ENCODE data around the gene CYP24A1. TPM values are rescaled to one million over a fixed set of nuclear protein-coding genes. Genes with fewer than 3 reads are reported as not detected.

Gene CYP24A1
- total RNA-seq, 1 donor from 2014 or later: 23.6 TPM

DNA sequence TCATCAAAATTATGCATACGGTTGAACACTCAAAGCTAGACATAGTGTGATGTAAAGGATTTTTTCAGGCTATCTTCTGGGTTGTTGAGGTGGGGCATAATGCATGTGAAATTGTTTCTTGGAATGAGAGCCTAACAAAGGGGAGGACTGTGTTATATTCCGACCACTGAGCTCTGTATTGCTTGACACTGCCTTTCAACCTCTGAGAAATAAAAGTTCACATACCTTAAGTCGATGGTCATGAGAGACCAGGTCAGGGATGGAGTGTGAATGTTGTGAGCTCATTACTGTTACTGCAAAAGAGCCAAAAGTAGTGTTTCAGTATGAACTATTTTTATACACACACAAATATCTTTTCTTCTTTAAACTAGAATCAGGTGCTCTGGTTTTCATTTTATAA lies 39.1 kb upstream of the CYP24A1 start:
- no peaks in the 10 kb centered on the region for H3K27me3 Mint-ChIP-seq (ENCODE audit: low read depth)
- peaks cover 24% of the 10 kb centered on the region for H3K4me1 Mint-ChIP-seq
- H3K27ac Mint-ChIP-seq: no peak overlapping the region
- DNase-seq (ENCODE audit: low spot score in 2 of 2, unreplicated experiment in 2 of 2): no peak
- no peak overlapping the region for H3K4me3 Mint-ChIP-seq
- TF ChIP-seq, protein P1, sequence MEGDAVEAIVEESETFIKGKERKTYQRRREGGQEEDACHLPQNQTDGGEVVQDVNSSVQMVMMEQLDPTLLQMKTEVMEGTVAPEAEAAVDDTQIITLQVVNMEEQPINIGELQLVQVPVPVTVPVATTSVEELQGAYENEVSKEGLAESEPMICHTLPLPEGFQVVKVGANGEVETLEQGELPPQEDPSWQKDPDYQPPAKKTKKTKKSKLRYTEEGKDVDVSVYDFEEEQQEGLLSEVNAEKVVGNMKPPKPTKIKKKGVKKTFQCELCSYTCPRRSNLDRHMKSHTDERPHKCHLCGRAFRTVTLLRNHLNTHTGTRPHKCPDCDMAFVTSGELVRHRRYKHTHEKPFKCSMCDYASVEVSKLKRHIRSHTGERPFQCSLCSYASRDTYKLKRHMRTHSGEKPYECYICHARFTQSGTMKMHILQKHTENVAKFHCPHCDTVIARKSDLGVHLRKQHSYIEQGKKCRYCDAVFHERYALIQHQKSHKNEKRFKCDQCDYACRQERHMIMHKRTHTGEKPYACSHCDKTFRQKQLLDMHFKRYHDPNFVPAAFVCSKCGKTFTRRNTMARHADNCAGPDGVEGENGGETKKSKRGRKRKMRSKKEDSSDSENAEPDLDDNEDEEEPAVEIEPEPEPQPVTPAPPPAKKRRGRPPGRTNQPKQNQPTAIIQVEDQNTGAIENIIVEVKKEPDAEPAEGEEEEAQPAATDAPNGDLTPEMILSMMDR (IDR thresholded peaks at IDR 0.05; ENCODE audit: unreplicated experiment): no peak
- no peaks in the 10 kb centered on the region for H3K9me3 Mint-ChIP-seq
- peaks cover 10% of the 10 kb centered on the region for H3K36me3 Mint-ChIP-seq

DNA sequence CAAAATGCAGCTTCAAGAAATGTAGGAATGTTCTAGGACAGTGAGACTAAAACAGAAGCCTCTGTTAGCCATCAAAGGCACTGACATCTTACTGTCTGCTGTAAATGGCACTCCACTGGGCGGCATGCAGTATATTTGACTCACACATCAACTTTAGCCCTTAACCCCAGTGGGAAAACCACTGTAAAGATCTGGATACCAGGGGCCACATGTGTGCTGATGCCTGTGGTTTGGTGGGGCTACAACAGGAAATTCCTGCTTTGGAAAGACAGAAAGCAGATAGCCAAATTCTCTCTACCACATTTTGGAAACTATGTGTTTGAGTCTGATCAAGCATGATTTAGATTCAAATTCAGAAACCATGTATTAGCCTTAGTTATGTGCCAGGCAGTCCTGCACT lies 38.4 kb upstream of the CYP24A1 start:
- peaks cover 24% of the 10 kb centered on the region for H3K4me1 Mint-ChIP-seq
- H3K4me3 Mint-ChIP-seq: no peak overlapping the region
- no peak overlapping the region for H3K27ac Mint-ChIP-seq
- H3K27me3 Mint-ChIP-seq (ENCODE audit: low read depth): no peaks in the 10 kb centered on the region
- H3K9me3 Mint-ChIP-seq: no peaks in the 10 kb centered on the region
- DNase-seq (ENCODE audit: low spot score in 2 of 2, unreplicated experiment in 2 of 2): no peak
- peaks cover 10% of the 10 kb centered on the region for H3K36me3 Mint-ChIP-seq
- TF ChIP-seq, protein P1 (IDR thresholded peaks at IDR 0.05; ENCODE audit: unreplicated experiment): no peak

DNA sequence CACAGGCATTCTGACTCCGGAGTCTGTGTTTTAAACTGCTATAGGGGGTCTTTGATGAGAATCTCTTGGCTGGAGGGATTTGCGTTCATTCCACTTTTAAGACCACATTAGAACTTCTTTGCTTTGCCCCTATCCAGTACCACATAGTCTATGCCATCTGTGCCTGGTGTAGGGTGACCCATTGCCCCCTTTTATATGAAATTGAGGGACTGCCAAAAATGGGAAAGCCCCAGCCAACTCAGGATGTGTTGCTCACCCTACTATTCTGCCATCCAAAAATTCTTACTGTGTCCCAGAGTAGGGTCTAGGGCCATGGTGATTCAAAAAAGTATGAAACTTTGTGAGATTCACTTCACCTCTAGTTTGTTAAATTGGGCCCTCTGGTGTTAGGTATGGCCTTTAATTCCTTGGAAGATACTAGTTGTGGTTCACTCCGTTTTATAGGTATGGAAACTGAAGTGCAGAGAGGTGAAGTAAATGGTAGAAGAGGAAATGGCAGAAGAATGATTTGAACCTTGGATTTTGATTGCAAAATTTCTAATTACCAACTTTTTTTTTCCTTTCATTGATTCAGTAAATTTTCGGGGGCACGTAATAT lies 35.5 kb upstream of the CYP24A1 start:
- peak overlapping the region; percentile 7 for H3K27ac Mint-ChIP-seq
- peak overlapping the region; percentile 79 for H3K4me3 Mint-ChIP-seq
- peaks cover 27% of the 10 kb centered on the region for H3K4me1 Mint-ChIP-seq
- H3K9me3 Mint-ChIP-seq: no peaks in the 10 kb centered on the region
- no peaks in the 10 kb centered on the region for H3K27me3 Mint-ChIP-seq (ENCODE audit: low read depth)
- no peak for DNase-seq (ENCODE audit: low spot score in 2 of 2, unreplicated experiment in 2 of 2)
- TF ChIP-seq, protein P1 (IDR thresholded peaks at IDR 0.05; ENCODE audit: unreplicated experiment): no peak
- H3K36me3 Mint-ChIP-seq: peaks cover 6% of the 10 kb centered on the region

DNA sequence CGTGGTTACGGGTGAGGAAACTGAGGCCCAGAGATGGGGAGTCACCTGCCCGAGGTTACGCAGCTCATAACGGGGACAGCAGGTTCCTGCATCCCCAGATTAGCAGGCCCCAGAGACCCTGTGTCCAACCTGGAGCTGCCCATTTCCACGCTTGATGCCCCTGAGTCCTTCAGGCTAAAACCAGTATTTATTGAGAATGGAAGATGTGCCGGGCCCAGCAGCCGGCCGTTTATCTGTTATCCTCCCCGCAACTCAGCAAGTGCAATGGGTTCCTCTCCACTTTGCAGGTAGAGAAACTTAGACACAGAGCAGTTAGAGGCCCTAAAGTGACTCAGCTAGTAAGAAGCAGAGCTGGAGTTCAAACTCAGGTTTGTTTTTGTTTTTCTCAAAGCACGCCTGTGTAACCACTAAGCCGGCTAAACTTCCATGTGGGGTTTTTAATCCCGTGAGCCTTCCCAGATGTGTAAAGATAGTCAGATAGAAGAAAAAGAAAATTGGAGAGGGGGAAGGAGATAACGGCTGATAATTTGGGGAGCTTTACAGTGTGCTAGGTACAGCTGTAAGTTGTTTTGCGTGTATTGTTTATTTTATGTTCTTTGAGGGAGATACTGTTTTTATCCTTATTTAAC lies 34.9 kb upstream of the CYP24A1 start:
- Mint-ChIP-seq H3K4me1 (peaks cover 27% of the 10 kb centered on the region), H3K4me3 (peak overlapping the region; percentile 79), H3K9me3 (no peaks in the 10 kb centered on the region), H3K36me3 (peaks cover 6% of the 10 kb centered on the region), H3K27ac (peak overlapping the region; percentile 92), H3K27me3 (ENCODE audit: low read depth) (no peaks in the 10 kb centered on the region)
- DNase-seq (ENCODE audit: low spot score in 2 of 2, unreplicated experiment in 2 of 2): no peak
- TF ChIP-seq, protein P1 (IDR thresholded peaks at IDR 0.05; ENCODE audit: unreplicated experiment): no peak

DNA sequence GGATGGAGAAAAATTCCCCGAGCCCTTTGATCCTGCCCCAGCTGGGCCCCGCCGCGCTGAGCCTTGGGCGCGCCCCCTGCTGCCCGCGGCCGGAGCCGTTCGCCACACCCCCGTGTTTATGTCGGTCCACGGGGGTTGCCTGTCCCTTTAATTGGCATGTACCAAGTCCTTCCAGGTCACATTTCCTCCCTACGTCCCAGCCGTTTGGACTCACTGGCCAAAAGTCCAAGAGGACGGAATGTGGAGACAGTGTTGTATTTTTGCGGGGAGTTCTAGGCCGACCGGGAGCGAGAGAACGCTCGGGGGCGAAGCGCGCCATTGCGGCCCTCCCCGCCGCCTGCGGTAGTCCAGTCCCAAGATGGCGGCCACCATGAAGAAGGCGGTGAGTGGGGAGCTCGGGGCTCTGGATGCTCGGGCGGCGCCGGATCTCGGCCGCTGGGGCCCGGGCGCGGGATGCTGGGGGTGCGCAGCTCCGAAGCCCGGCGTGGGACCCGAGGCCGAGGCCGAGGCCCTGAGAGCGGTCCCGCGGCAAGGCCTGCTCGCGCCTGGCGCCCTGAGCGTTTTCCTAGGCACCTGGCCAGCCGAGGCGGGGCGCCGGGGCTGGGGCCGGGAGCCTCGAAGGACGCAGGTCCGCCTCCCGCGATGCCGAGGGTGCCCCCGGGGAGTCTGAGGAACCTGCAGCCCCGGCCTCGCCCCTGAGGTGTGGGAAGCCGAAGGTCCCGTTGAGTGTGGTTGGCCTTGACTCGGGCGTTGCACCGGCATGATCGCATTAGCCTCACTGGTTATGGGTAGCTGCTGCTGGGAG lies 34.2 kb upstream of the CYP24A1 start, which contains the start of gene PFDN4:
Gene PFDN4, plus strand, starts transcription at position 345 of the 805 bp plus-strand sequence. Its CDS starts 14 bp downstream, at position 359.
- Mint-ChIP-seq H3K36me3 (peaks cover 6% of the 10 kb centered on the region), H3K4me3 (peak within 1 kb of the TSS; percentile 98), H3K4me1 (peaks cover 27% of the 10 kb centered on the region), H3K27me3 (ENCODE audit: low read depth) (no peaks in the 10 kb centered on the region), H3K9me3 (no peaks in the 10 kb centered on the region), H3K27ac (peak within 1 kb of the TSS; percentile 100)
- TF ChIP-seq, protein P1 (IDR thresholded peaks at IDR 0.05; ENCODE audit: unreplicated experiment): peak; percentile 77
- peak; percentile 58 to 86 for DNase-seq (ENCODE audit: low spot score in 2 of 2, unreplicated experiment in 2 of 2)
